Lung microvascular endothelial cell (primary cell): ENCODE results near the gene PSTK. TPM values are rescaled to one million over a fixed set of nuclear protein-coding genes. Genes with fewer than 3 reads are reported as not detected.

Source experiments
- DNase-seq, 2 donors: peaks; one replicate each; pipeline versions ENCODE4 v3.0.0 to v3.0.0-alpha.2; 2010; ENCODE audit warnings: low read depth in 2 of 2
- total RNA-seq: library from RNA; depleted of rRNA; stranded (reverse); fragments of >200 nt; gene quantifications from 2 replicates; pipeline ENCODE4 v1.2.1, GENCODE V29; 2014

PSTK gene
- total RNA-seq, 1 donor from 2014 or later: 2.4 TPM

- no peak for DNase-seq
Measured at GRCh38 chr10:122992031-122992585, 11.9 kb downstream of the PSTK start.

GRCh38 chr10:122993797-122994336 is 13.7 kb downstream of the PSTK start:
- DNase-seq: no peak

- DNase-seq: no peak
Measured at GRCh38 chr10:122995936-122996335, 15.7 kb downstream of the PSTK start.

- DNase-seq: no peak
Measured at GRCh38 chr10:122997864-122998263, 17.7 kb downstream of the PSTK start.

GRCh38 chr10:122998360-122998917 is 18.2 kb downstream of the PSTK start:
- DNase-seq: no peak

- no peak for DNase-seq
Measured at GRCh38 chr10:122998934-122999333, 18.7 kb downstream of the PSTK start.

GRCh38 chr10:122999347-122999746 is 19.1 kb downstream of the PSTK start:
- no peak for DNase-seq

GRCh38 chr10:123000155-123000554 is 20.0 kb downstream of the PSTK start:
- no peak for DNase-seq

- no peak for DNase-seq
Measured at GRCh38 chr10:123001370-123001769, 21.2 kb downstream of the PSTK start.

- no peak for DNase-seq
Measured at GRCh38 chr10:123004298-123004697, 24.1 kb downstream of the PSTK start.

GRCh38 chr10:123007558-123008354 is 27.6 kb downstream of the PSTK start:
- peak; percentile 64 to 74 for DNase-seq

- peak; percentile 99 for DNase-seq
Measured at GRCh38 chr10:123008355-123009104, 28.3 kb downstream of the PSTK start, which contains the start of the genes ACADSB and IKZF5. Gene ACADSB, plus strand, starts transcription at chr10:123009006. Its CDS starts 24 bp downstream, at chr10:123009030. Gene IKZF5, minus strand, starts transcription at chr10:123008795. Its CDS starts 10,170 bp downstream, at chr10:122998625.

- DNase-seq: peak; percentile 11 to 14
Measured at GRCh38 chr10:123009105-123009820, 29.1 kb downstream of the PSTK start.

GRCh38 chr10:123011987-123012386 is 31.8 kb downstream of the PSTK start:
- DNase-seq: no peak

- DNase-seq: no peak
Measured at GRCh38 chr10:123013456-123014419, 33.5 kb downstream of the PSTK start.

- no peak for DNase-seq
Measured at GRCh38 chr10:123014772-123015171, 34.6 kb downstream of the PSTK start.

GRCh38 chr10:123016228-123016627 is 36.0 kb downstream of the PSTK start:
- no peak for DNase-seq

- DNase-seq: no peak
Measured at GRCh38 chr10:123017421-123018165, 37.4 kb downstream of the PSTK start.

- DNase-seq: no peak
Measured at GRCh38 chr10:123018531-123018930, 38.3 kb downstream of the PSTK start.
